Stimulated activated naive CD8-positive, alpha-beta T cell treated with anti-CD3 and anti-CD28 coated beads, Interleukin-15, amount 100 ng/mL, for 72 hours (primary cell): ENCODE data around the gene FBXW8.
A peak's percentile ranks its signal among the peaks of the same experiment; 100 is the strongest.

Experiments used
- ATAC-seq: fragments of 150-1000 bp; cut with Tn5 transposase; 2 replicates; pipeline ENCODE4 v1.10.0; 2021; ENCODE audit warnings: mild to moderate bottlenecking, moderate library complexity
- DNase-seq, 2 donors: peaks; one replicate each; pipeline ENCODE4 v3.0.0; 2021 to 2022
- H3K27ac Mint-ChIP-seq, 2 donors: one replicate each; pipeline ENCODE4 v1.8.0; 2022; ENCODE audit warnings: mild to moderate bottlenecking in 2 of 2, mixed read lengths in 2 of 2, moderate library complexity in 2 of 2
- H3K27me3 Mint-ChIP-seq: one replicate; pipeline ENCODE4 v1.8.0; 2022; ENCODE audit warnings: mixed read lengths
- H3K4me1 Mint-ChIP-seq: one replicate; pipeline ENCODE4 v1.8.0; 2022; ENCODE audit warnings: mild to moderate bottlenecking, mixed read lengths
- H3K4me3 Mint-ChIP-seq, 2 donors: one replicate each; pipeline ENCODE4 v1.8.0; 2022; ENCODE audit warnings: mild to moderate bottlenecking in 2 of 2, mixed read lengths in 2 of 2, moderate library complexity in 1 of 2
- H3K9me3 Mint-ChIP-seq, 2 donors: one replicate each; pipeline ENCODE4 v1.8.0; 2022; ENCODE audit warnings: mixed read lengths in 2 of 2

FBXW8 gene

GRCh38 chr12:116903818-116904217, 6.9 kb upstream of the FBXW8 start:
- Mint-ChIP-seq H3K27ac (no peak overlapping the region), H3K4me1 (no peaks in the 10 kb centered on the region), H3K4me3 (no peak overlapping the region), H3K9me3 (no peaks in the 10 kb centered on the region), H3K27me3 (peaks cover 26% of the 10 kb centered on the region)
- ATAC-seq (no peak), DNase-seq (no peak)

GRCh38 chr12:116906285-116906684, 4.5 kb upstream of the FBXW8 start:
- peaks cover 8% of the 10 kb centered on the region for H3K4me1 Mint-ChIP-seq
- peaks cover 15% of the 10 kb centered on the region for H3K27me3 Mint-ChIP-seq
- H3K4me3 Mint-ChIP-seq, result no peak overlapping the region
- DNase-seq, result no peak
- no peak for ATAC-seq
- H3K27ac Mint-ChIP-seq, result no peak overlapping the region
- H3K9me3 Mint-ChIP-seq, result no peaks in the 10 kb centered on the region

GRCh38 chr12:116910280-116910644, 488 bp upstream of the FBXW8 start:
- peak overlapping the region in 1 of 2 donors; percentile 93 for H3K27ac Mint-ChIP-seq

GRCh38 chr12:116915326-116915725, 4.6 kb downstream of the FBXW8 start:
- H3K27me3 Mint-ChIP-seq, result no peaks in the 10 kb centered on the region
- DNase-seq, result no peak
- H3K9me3 Mint-ChIP-seq, result no peaks in the 10 kb centered on the region
- ATAC-seq, result no peak
- H3K27ac Mint-ChIP-seq, result no peak overlapping the region
- H3K4me3 Mint-ChIP-seq, result no peak overlapping the region
- peaks cover 74% of the 10 kb centered on the region for H3K4me1 Mint-ChIP-seq

More at GRCh38 chr12:116910280-116910644, 488 bp upstream of the FBXW8 start:
- H3K4me3 Mint-ChIP-seq, result peak overlapping the region; percentile 87 to 95
- ATAC-seq, result no peak
- no peaks in the 10 kb centered on the region for H3K9me3 Mint-ChIP-seq
- DNase-seq, result no peak
- H3K27me3 Mint-ChIP-seq, result peaks cover 6% of the 10 kb centered on the region
- H3K4me1 Mint-ChIP-seq, result peaks cover 31% of the 10 kb centered on the region

- DNase-seq (no peak), ATAC-seq (no peak)
- peaks cover 78% of the 10 kb centered on the region for H3K4me1 Mint-ChIP-seq
- H3K9me3 Mint-ChIP-seq, result no peaks in the 10 kb centered on the region
- H3K27ac Mint-ChIP-seq, result no peak overlapping the region
- no peaks in the 10 kb centered on the region for H3K27me3 Mint-ChIP-seq
- H3K4me3 Mint-ChIP-seq, result no peak overlapping the region
These were observed 5.4 kb downstream of the FBXW8 start for GRCh38 chr12:116916122-116916521.

GRCh38 chr12:116916714-116917114, 6.0 kb downstream of the FBXW8 start:
- no peak overlapping the region for H3K4me3 Mint-ChIP-seq
- peak; percentile 44 to 60 for DNase-seq
- no peaks in the 10 kb centered on the region for H3K27me3 Mint-ChIP-seq
- H3K4me1 Mint-ChIP-seq, result peaks cover 78% of the 10 kb centered on the region
- H3K9me3 Mint-ChIP-seq, result no peaks in the 10 kb centered on the region
- peak overlapping the region; percentile 28 to 46 for H3K27ac Mint-ChIP-seq
- ATAC-seq, result peak; percentile 94

- no peak overlapping the region for H3K4me3 Mint-ChIP-seq
- peaks cover 79% of the 10 kb centered on the region for H3K4me1 Mint-ChIP-seq
- no peaks in the 10 kb centered on the region for H3K27me3 Mint-ChIP-seq
- no peak overlapping the region for H3K27ac Mint-ChIP-seq
- ATAC-seq, result no peak
- no peaks in the 10 kb centered on the region for H3K9me3 Mint-ChIP-seq
- no peak for DNase-seq
These were observed 7.7 kb downstream of the FBXW8 start for GRCh38 chr12:116918464-116918863.

- ATAC-seq (no peak), DNase-seq (no peak)
- no peak overlapping the region for H3K27ac Mint-ChIP-seq
- no peaks in the 10 kb centered on the region for H3K27me3 Mint-ChIP-seq
- H3K9me3 Mint-ChIP-seq, result no peaks in the 10 kb centered on the region
- no peak overlapping the region for H3K4me3 Mint-ChIP-seq
- H3K4me1 Mint-ChIP-seq, result peaks cover 87% of the 10 kb centered on the region
These were observed 8.5 kb downstream of the FBXW8 start for GRCh38 chr12:116919247-116919661.

- no peaks in the 10 kb centered on the region for H3K27me3 Mint-ChIP-seq
- ATAC-seq, result no peak
- H3K27ac Mint-ChIP-seq, result no peak overlapping the region
- H3K4me1 Mint-ChIP-seq, result peaks cover 93% of the 10 kb centered on the region
- no peaks in the 10 kb centered on the region for H3K9me3 Mint-ChIP-seq
- no peak for DNase-seq
- no peak overlapping the region for H3K4me3 Mint-ChIP-seq
These were observed 9.1 kb downstream of the FBXW8 start for GRCh38 chr12:116919706-116920485.

- Mint-ChIP-seq H3K4me3 (peak overlapping the region; percentile 17 to 31), H3K27ac (peak overlapping the region in 1 of 2 donors; percentile 75), H3K4me1 (peaks cover 93% of the 10 kb centered on the region), H3K9me3 (no peaks in the 10 kb centered on the region), H3K27me3 (no peaks in the 10 kb centered on the region)
- DNase-seq, result no peak
- ATAC-seq, result no peak
These were observed 10.2 kb downstream of the FBXW8 start for GRCh38 chr12:116920939-116921338.

GRCh38 chr12:116922194-116922897, 11.6 kb downstream of the FBXW8 start:
- H3K27ac Mint-ChIP-seq, result peak overlapping the region; percentile 56 to 79
- peaks cover 93% of the 10 kb centered on the region for H3K4me1 Mint-ChIP-seq
- no peaks in the 10 kb centered on the region for H3K9me3 Mint-ChIP-seq
- no peaks in the 10 kb centered on the region for H3K27me3 Mint-ChIP-seq
- ATAC-seq, result peak; percentile 67
- DNase-seq, result peak; percentile 18 to 20
- H3K4me3 Mint-ChIP-seq, result peak overlapping the region; percentile 10 to 36

- Mint-ChIP-seq H3K4me1 (peaks cover 74% of the 10 kb centered on the region), H3K4me3 (peak overlapping the region; percentile 21 to 65), H3K27ac (peak overlapping the region; percentile 18 to 35), H3K27me3 (no peaks in the 10 kb centered on the region), H3K9me3 (no peaks in the 10 kb centered on the region)
- peak; percentile 94 for ATAC-seq
- peak; percentile 65 to 77 for DNase-seq
These were observed 14.1 kb downstream of the FBXW8 start for GRCh38 chr12:116924558-116925453.

- H3K4me1 Mint-ChIP-seq, result peaks cover 64% of the 10 kb centered on the region
These were observed 15.8 kb downstream of the FBXW8 start for GRCh38 chr12:116926283-116927243.

GRCh38 chr12:116927244-116927940, 16.6 kb downstream of the FBXW8 start:
- peaks cover 55% of the 10 kb centered on the region for H3K4me1 Mint-ChIP-seq
- no peaks in the 10 kb centered on the region for H3K9me3 Mint-ChIP-seq
- ATAC-seq, result no peak

More at GRCh38 chr12:116926283-116927243, 15.8 kb downstream of the FBXW8 start:
- no peak for DNase-seq
- Mint-ChIP-seq H3K4me3 (no peak overlapping the region), H3K27ac (no peak overlapping the region), H3K27me3 (no peaks in the 10 kb centered on the region), H3K9me3 (no peaks in the 10 kb centered on the region)
- ATAC-seq, result no peak

More at GRCh38 chr12:116927244-116927940, 16.6 kb downstream of the FBXW8 start:
- DNase-seq, result no peak
- no peaks in the 10 kb centered on the region for H3K27me3 Mint-ChIP-seq
- H3K27ac Mint-ChIP-seq, result peak overlapping the region in 1 of 2 donors; percentile 80
- no peak overlapping the region for H3K4me3 Mint-ChIP-seq
